H9 (cell line): Measurements from ENCODE around the gene COL19A1. TPM values are rescaled to one million over a fixed set of nuclear protein-coding genes. Genes with fewer than 3 reads are reported as not detected.

Experiments used
- DNase-seq: peaks from one replicate; pipeline ENCODE4 v3.0.0-alpha.2; 2017
- H2AFZ ChIP-seq: one replicate; pipeline ENCODE4 v1.6.1; 2013; ENCODE audit warnings: mild to moderate bottlenecking, low read length, control low read depth, moderate library complexity
- H2AK5ac ChIP-seq: 2 replicates; pipeline ENCODE4 v1.6.1; 2013; ENCODE audit warnings: low read length, control low read depth, mixed read lengths; ENCODE audit not compliant: insufficient read length
- H2BK120ac ChIP-seq: one replicate; pipeline ENCODE4 v1.6.1; 2013; ENCODE audit warnings: low read depth, mild to moderate bottlenecking, low read length, control low read depth, inconsistent platforms; ENCODE audit not compliant: poor library complexity, severe bottlenecking
- H2BK12ac ChIP-seq: 2 replicates; pipeline ENCODE4 v1.6.1; 2013; ENCODE audit warnings: low read length, control low read depth, mixed read lengths, low read depth; ENCODE audit not compliant: insufficient read length
- H2BK15ac ChIP-seq: 2 replicates; pipeline ENCODE4 v1.6.1; 2013; ENCODE audit warnings: low read depth, low read length, control low read depth
- H2BK20ac ChIP-seq: one replicate; pipeline ENCODE4 v1.6.1; 2013; ENCODE audit warnings: low read depth, mild to moderate bottlenecking, low read length, control low read depth, inconsistent platforms; ENCODE audit not compliant: poor library complexity, severe bottlenecking
- H2BK5ac ChIP-seq: 2 replicates; pipeline ENCODE4 v1.6.1; 2013; ENCODE audit warnings: low read length, control low read depth, mixed read lengths; ENCODE audit not compliant: insufficient read length
- H3K14ac ChIP-seq: 2 replicates; pipeline ENCODE4 v1.6.1; 2013; ENCODE audit warnings: low read length, control low read depth; ENCODE audit not compliant: insufficient read depth
- H3K18ac ChIP-seq: 2 replicates; pipeline ENCODE4 v1.6.1; 2013; ENCODE audit warnings: low read depth, mild to moderate bottlenecking, mixed read lengths, low read length, control low read depth; ENCODE audit not compliant: insufficient read length
- H3K23ac ChIP-seq: 2 replicates; pipeline ENCODE4 v1.6.1; 2013; ENCODE audit warnings: low read length, control low read depth, mixed read lengths, low read depth; ENCODE audit not compliant: insufficient read length
- H3K23me2 ChIP-seq: 2 replicates; pipeline ENCODE4 v1.6.1; 2013; ENCODE audit warnings: low read depth, mild to moderate bottlenecking, mixed read lengths, low read length, control low read depth; ENCODE audit not compliant: insufficient read length, poor library complexity, severe bottlenecking
- H3K27ac ChIP-seq: 2 replicates; pipeline ENCODE4 v1.5.1; 2013; ENCODE audit warnings: low read length, control low read depth, mixed read lengths, low read depth; ENCODE audit not compliant: insufficient read length
- H3K27me3 ChIP-seq: 2 replicates; pipeline ENCODE4 v1.6.1; 2013; ENCODE audit warnings: low read length, control low read depth, inconsistent platforms; ENCODE audit not compliant: insufficient read depth
- H3K4ac ChIP-seq: 2 replicates; pipeline ENCODE4 v1.6.1; 2013; ENCODE audit warnings: low read depth, mild to moderate bottlenecking, control low read depth, inconsistent platforms, low read length, moderate library complexity
- H3K4me1 ChIP-seq: 2 replicates; pipeline ENCODE4 v1.6.1; 2013; ENCODE audit warnings: low read length, control low read depth, inconsistent platforms; ENCODE audit not compliant: insufficient read depth
- H3K4me2 ChIP-seq: 2 replicates; pipeline ENCODE4 v1.6.1; 2013; ENCODE audit warnings: low read length, control low read depth, mixed read lengths; ENCODE audit not compliant: insufficient read length, insufficient read depth
- H3K56ac ChIP-seq: 2 replicates; pipeline ENCODE4 v1.6.1; 2013; ENCODE audit warnings: low read depth, mild to moderate bottlenecking, mixed read lengths, low read length, control low read depth; ENCODE audit not compliant: insufficient read length
- H3K79me1 ChIP-seq: 2 replicates; pipeline ENCODE4 v1.6.1; 2013; ENCODE audit warnings: low read depth, mild to moderate bottlenecking, moderate library complexity, low read length, control low read depth, inconsistent platforms; ENCODE audit not compliant: insufficient read depth, poor library complexity, severe bottlenecking
- H3K79me2 ChIP-seq: 2 replicates; pipeline ENCODE4 v1.6.1; 2013; ENCODE audit warnings: low read length, control low read depth, inconsistent platforms; ENCODE audit not compliant: insufficient read depth
- H3K9ac ChIP-seq: 2 replicates; pipeline ENCODE4 v1.6.1; 2013; ENCODE audit warnings: low read length, control low read depth, mixed read lengths; ENCODE audit not compliant: insufficient read length; ENCODE audit errors: extremely low read depth
- H3K9me3 ChIP-seq: one replicate; pipeline ENCODE4 v1.6.1; 2013; ENCODE audit warnings: low read depth, low read length, inconsistent platforms; ENCODE audit not compliant: control insufficient read depth
- H3T11ph ChIP-seq: one replicate; pipeline ENCODE4 v1.6.1; 2013; ENCODE audit warnings: mild to moderate bottlenecking, low read length, control low read depth, inconsistent platforms
- H4K20me1 ChIP-seq: one replicate; pipeline ENCODE4 v1.6.1; 2013; ENCODE audit not compliant: control insufficient read depth, insufficient read length, insufficient read depth
- H4K5ac ChIP-seq: 2 replicates; pipeline ENCODE4 v1.6.1; 2013; ENCODE audit warnings: low read depth, mild to moderate bottlenecking, mixed read lengths, low read length, control low read depth; ENCODE audit not compliant: insufficient read length
- H4K8ac ChIP-seq: replicated peaks from 2 replicates; pipeline ENCODE4 v1.6.1; 2013; ENCODE audit warnings: low read length, control low read depth, mixed read lengths, low read depth; ENCODE audit not compliant: insufficient read length
- H4K91ac ChIP-seq: 2 replicates; pipeline ENCODE4 v1.6.1; 2013; ENCODE audit warnings: low read depth, mild to moderate bottlenecking, moderate library complexity, mixed read lengths, low read length, control low read depth; ENCODE audit not compliant: insufficient read length
- H3K27ac Mint-ChIP-seq, 3 experiments: 2 replicates in 2 of 3; 3 replicates in 1 of 3; pipeline ENCODE4 v1.8.0; 2020 to 2021; ENCODE audit warnings: mixed read lengths in 3 of 3, mild to moderate bottlenecking in 1 of 3, moderate library complexity in 1 of 3
- H3K27me3 Mint-ChIP-seq: 2 replicates; pipeline ENCODE4 v1.8.0; 2021; ENCODE audit warnings: low read depth, mild to moderate bottlenecking, moderate library complexity, mixed read lengths
- H3K36me3 Mint-ChIP-seq, 3 experiments: 2 replicates in 2 of 3; 3 replicates in 1 of 3; pipeline ENCODE4 v1.8.0; 2020 to 2021; ENCODE audit warnings: low read depth in 3 of 3, mixed read lengths in 3 of 3; ENCODE audit not compliant: insufficient read depth in 1 of 3
- H3K4me1 Mint-ChIP-seq, 2 experiments: 2 replicates each; pipeline ENCODE4 v1.8.0; 2020; ENCODE audit warnings: mixed read lengths in 2 of 2
- H3K4me3 Mint-ChIP-seq, 2 experiments: 2 replicates in 1 of 2; 3 replicates in 1 of 2; pipeline ENCODE4 v1.8.0; 2020 to 2021; ENCODE audit warnings: mild to moderate bottlenecking in 2 of 2, mixed read lengths in 2 of 2, moderate library complexity in 1 of 2
- H3K9me3 Mint-ChIP-seq, 2 experiments: 2 replicates in 1 of 2; 3 replicates in 1 of 2; pipeline ENCODE4 v1.8.0; 2020; ENCODE audit warnings: mild to moderate bottlenecking in 2 of 2, mixed read lengths in 2 of 2, moderate library complexity in 1 of 2
- WGBS: extraction: QIAGEN DNeasy Blood & Tissue Kit; methylation state at CpG from one replicate; pipeline ENCODE4 v1.1.7; 2013; ENCODE audit warnings: missing lambda C conversion rate, low lambda C conversion rate, mixed read lengths; ENCODE audit not compliant: insufficient read length; ENCODE audit errors: extremely low coverage; 5-methylcytosine and 5-hydroxymethylcytosine counted together
- total RNA-seq: library from RNA; stranded (reverse); gene quantifications from 2 replicates; pipeline ENCODE4 v1.2.1, GENCODE V29; 2021
- TF ChIP-seq, protein P1 (sequence below): fragments of 200-600 bp; sonication (generic); conservative IDR thresholded peaks from 3 replicates; pipeline ENCODE4 v1.8.0; 2021; ENCODE audit warnings: antibody characterized with exemption, mild to moderate bottlenecking

COL19A1 gene
- total RNA-seq, 1 experiment from 2014 or later = not detected

DNA sequence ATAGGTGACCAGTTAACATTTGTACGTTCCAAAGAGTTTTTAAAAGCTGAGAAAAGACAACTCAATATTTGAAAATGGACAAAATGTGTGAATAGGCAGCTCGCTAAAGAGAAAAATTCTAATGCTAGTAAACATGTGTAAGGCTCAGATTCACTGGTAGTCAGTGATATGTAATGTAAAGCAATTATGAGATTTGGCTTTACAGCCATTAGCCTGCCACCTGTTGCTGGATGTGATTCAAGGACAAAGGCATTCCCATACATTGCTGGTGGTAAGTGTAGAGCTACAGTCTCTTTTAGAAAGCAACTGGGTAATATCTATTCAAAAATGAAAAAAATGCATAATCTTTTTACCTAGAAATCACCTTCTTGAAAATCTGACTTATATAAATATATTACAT lies 114.3 kb downstream of the COL19A1 start:
- Mint-ChIP-seq H3K4me1 (peaks cover 0 to 3% of the 10 kb centered on the region in 2 experiments; a peak in 2 of 4 replicates), H3K36me3 (no peaks in the 10 kb centered on the region), H3K9me3 (no peaks in the 10 kb centered on the region), H3K27me3 (no peaks in the 10 kb centered on the region), H3K27ac (no peak overlapping the region), H3K4me3 (no peak overlapping the region)
- Histone ChIP-seq H4K20me1 (no peaks in the 10 kb centered on the region), H2BK120ac (no peak overlapping the region), H2BK20ac (no peak overlapping the region), H3T11ph (no peak overlapping the region), H3K4me1 (no peaks in the 10 kb centered on the region), H2BK5ac (no peak overlapping the region), H3K4ac (no peak overlapping the region), H3K9me3 (no peaks in the 10 kb centered on the region), H3K27ac (no peak overlapping the region), H4K91ac (no peak overlapping the region), H3K18ac (no peak overlapping the region), H3K23me2 (no peaks in the 10 kb centered on the region), H4K5ac (no peak overlapping the region), H3K14ac (no peak overlapping the region), H3K4me2 (no peak overlapping the region), H2BK12ac (no peak overlapping the region), H3K9ac (no peak overlapping the region), H3K79me2 (no peaks in the 10 kb centered on the region), H2AK5ac (no peak overlapping the region), H2AFZ (no peak overlapping the region), H3K79me1 (no peaks in the 10 kb centered on the region), H3K56ac (no peak overlapping the region), H3K27me3 (no peaks in the 10 kb centered on the region), H4K8ac (no peak overlapping the region), H2BK15ac (no peak overlapping the region), H3K23ac (no peak overlapping the region)
- WGBS = no CpG with 5 or more reads among the region's 2 CpGs
- TF ChIP-seq, protein P1, sequence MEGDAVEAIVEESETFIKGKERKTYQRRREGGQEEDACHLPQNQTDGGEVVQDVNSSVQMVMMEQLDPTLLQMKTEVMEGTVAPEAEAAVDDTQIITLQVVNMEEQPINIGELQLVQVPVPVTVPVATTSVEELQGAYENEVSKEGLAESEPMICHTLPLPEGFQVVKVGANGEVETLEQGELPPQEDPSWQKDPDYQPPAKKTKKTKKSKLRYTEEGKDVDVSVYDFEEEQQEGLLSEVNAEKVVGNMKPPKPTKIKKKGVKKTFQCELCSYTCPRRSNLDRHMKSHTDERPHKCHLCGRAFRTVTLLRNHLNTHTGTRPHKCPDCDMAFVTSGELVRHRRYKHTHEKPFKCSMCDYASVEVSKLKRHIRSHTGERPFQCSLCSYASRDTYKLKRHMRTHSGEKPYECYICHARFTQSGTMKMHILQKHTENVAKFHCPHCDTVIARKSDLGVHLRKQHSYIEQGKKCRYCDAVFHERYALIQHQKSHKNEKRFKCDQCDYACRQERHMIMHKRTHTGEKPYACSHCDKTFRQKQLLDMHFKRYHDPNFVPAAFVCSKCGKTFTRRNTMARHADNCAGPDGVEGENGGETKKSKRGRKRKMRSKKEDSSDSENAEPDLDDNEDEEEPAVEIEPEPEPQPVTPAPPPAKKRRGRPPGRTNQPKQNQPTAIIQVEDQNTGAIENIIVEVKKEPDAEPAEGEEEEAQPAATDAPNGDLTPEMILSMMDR = no peak
- no peak for DNase-seq
